Hematopoietic multipotent progenitor cell (in vitro differentiated cells): ENCODE measurements around the gene REXO5. TPM values are rescaled to one million over a fixed set of nuclear protein-coding genes. Genes with fewer than 3 reads are reported as not detected.

ENCODE experiments used
- DNase-seq, 3 donors: peaks; one replicate each; pipeline ENCODE4 v3.0.0-alpha.2; 2011 to 2015; ENCODE audit warnings: low read depth in 2 of 3, low spot score in 2 of 3
- total RNA-seq: library from RNA; depleted of rRNA; stranded (reverse); fragments of >200 nt; gene quantifications from one replicate; pipeline ENCODE4 v1.2.3, GENCODE V29; 2012

REXO5 gene
- total RNA-seq, 1 donor: 33.4 TPM

- no peak for DNase-seq
Observed at GRCh38 chr16:20801278-20801677, 5.0 kb upstream of the REXO5 start.

DNA sequence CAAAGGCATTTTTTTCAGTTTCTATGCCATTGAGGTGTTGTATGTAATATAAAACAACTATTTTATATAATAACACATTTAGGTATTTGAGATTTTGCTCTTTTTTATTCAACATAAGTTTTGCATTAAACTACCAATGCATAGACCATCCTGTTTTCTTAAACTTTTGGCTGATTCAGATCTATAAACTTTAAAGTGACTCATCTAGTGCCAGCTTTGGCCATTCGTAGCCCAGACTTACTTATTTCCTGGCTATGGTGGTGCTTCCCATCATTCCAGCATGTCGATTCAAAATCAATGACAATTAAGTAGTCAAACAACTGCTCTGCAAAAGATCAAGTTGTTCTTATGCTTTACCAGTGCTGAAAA lies 3.2 kb upstream of the REXO5 start:
- no peak for DNase-seq

GRCh38 chr16:20803561-20804214 lies 2.6 kb upstream of the REXO5 start:
- no peak for DNase-seq

GRCh38 chr16:20805684-20806167 lies 601 bp upstream of the REXO5 start:
- DNase-seq: peak in 1 of 3 donors; percentile 8

GRCh38 chr16:20807862-20808261 lies 1.5 kb downstream of the REXO5 start:
- no peak for DNase-seq

GRCh38 chr16:20811889-20812439 lies 5.6 kb downstream of the REXO5 start:
- DNase-seq: no peak

DNA sequence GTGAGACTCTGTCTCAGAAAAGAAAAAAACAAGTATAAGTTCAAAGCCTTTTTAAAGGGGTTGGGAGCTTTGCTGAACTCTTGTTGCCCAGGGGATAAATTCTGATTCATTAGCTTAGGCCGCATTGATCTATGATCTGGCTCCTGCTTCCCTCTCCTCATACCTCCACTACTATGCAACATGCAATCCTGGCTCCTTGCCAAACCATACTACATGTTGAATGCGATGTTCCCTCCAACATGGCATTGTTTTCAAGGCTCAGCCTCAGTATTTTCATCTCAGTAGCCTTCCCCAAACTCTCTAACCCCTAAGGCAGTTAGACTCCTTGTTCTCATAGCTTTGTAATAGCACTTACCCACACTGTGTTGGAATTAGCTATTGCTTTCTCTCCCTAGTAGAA lies 6.2 kb downstream of the REXO5 start:
- DNase-seq: no peak

GRCh38 chr16:20814784-20815183 lies 8.5 kb downstream of the REXO5 start:
- peak in 2 of 3 donors; percentile 81 to 90 for DNase-seq

DNA sequence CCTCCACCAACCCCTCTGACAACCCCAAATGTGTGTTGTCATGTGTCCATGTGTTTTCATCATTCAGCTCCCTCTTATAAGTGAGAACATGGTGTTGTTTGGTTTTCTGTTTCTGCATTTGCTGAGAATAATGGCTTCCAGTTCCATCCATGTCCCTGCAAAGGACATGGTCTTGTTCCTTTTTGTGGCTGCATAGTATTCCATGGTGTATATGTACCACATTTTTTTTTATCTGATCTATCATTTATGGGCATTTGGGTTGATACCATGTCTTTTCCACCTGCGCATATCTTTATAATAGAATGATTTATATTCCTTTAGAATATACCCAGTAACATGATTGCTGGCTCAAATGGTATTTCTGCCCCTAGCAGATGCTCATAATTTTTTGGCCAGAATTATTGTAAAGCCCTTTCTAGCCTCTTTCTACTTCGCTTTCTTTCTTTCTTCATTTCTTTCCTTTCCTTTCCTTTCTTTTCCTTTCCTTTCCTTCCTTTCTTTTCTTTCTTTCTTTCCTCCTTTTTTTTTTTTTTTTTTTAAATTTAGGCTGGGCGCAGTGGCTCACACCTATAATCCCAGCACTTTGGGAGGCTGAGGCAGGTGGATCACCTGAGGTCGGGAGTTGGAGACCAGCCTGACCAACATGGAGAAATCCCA lies 12.7 kb downstream of the REXO5 start:
- DNase-seq: no peak

DNA sequence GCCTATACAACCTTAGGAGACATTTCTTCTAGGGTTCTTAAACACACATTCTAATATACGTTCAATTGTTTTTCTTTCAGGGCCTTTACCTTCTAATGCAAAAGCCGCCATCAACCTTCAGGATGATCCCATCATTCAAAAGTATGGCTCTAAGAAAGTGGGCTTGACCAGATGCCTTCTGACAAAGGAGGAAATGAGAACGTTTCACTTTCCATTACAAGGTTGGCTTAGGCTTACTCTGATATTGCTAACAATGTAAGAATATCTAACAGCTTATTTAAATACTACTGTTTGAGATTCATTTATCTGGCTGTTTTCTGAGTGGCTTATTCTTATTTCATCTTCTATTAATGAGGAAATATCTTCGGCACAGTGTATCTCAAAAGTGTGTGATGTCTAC lies 15.4 kb downstream of the REXO5 start:
- DNase-seq: no peak

GRCh38 chr16:20822521-20823325 lies 16.4 kb downstream of the REXO5 start:
- no peak for DNase-seq

DNA sequence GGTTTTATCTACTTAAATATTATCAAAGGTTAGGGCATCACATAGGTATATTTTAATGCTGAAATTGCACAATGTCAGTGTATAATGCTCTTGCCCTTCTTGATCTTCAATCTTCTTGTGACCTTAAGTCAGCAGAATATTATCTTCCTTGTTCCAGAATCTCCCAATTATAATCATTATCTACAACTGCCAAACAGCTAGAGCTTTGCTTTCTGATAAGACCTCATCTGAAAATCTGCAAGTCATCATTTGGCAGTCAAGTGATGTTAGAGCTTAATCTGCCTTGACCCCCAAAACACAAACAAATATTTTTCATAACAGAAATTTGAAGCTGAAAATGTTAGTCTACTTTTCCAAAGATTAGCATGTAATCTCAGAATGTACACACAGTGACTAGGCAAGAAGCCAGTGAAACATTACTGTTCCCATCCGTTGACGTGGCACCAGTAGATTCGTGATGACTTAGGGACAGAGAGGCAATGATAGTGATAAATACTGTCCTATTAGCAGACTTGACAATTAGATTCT lies 19.8 kb downstream of the REXO5 start:
- no peak for DNase-seq

DNA sequence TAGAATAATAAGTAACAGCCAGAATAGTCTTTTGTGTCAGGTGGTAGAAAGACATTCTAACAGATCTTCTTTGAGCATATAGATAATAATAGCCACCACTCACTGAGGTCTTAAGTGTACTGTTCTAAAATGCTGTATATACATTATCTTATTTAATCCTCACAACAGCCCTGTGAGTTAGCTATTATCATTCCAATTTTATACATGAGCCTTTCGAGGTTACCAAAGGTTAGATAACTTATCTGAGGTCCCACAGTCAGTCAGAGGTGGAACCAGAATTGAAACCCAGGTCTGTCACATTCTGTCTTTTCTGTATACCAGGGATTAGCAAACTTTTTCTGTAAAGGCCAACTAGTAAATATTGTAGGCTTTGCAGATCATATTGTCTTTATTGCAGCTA lies 23.2 kb downstream of the REXO5 start:
- no peak for DNase-seq

- DNase-seq: no peak
Observed at GRCh38 chr16:20830372-20830771, 24.0 kb downstream of the REXO5 start.

DNA sequence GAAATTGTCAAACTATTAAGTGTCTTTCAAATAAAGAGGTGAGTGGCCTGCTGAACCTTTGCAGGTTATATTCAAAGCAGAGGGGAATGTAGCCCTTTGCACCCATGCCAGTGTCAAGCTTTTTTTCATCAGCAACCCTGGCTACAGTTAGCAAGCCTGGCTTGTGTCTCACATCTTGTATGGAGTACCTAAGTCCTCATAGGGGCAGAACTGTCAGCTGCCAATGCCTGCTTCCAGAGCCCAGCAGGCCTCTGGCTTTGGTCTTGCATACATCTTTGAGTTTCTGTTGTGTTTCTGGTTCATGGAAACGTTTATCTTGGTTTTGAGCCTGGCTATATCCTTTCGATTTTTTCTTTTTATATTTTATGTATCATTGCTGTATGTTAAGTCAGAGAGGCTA lies 26.8 kb downstream of the REXO5 start:
- no peak for DNase-seq

- no peak for DNase-seq
Observed at GRCh38 chr16:20838240-20838639, 31.9 kb downstream of the REXO5 start.

DNA sequence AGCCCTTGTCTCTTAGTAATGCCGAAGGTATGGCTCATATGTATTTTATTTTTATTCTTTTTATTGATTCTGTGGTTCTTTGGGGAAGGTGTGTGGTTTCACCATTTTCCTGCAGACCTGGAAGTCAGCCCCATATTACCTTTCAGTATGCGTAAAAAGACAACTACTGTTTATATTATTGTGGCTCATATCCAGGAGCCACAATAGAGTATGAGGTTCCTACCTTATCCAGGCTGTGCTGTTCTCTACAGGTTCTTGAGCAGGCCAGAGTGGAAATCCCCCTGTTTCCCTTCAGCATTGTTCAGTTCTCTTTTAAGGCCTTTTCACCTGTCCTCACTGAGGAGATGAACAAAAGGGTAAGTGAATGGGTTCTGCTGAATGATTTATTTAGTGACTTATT lies 33.2 kb downstream of the REXO5 start:
- DNase-seq: no peak

GRCh38 chr16:20844054-20844453 lies 37.7 kb downstream of the REXO5 start:
- DNase-seq: no peak

DNA sequence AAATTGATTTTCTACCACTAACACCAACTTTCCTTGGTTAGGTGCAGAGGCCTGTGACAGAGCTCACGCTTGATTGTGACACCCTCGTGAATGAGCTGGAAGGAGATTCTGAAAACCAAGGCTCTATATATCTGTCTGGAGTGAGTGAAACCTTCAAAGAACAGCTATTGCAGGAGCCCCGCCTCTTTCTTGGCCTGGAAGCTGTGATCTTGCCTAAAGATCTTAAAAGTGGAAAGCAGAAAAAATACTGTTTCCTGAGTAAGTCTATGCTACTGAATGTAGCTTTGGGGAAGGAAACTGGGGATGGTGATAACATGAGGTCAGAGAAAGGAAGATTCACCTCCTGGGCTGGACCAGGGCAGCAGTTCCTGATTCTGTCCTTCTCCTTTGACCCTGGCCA lies 38.3 kb downstream of the REXO5 start:
- DNase-seq: peak in 2 of 3 donors; percentile 30 to 47

DNA sequence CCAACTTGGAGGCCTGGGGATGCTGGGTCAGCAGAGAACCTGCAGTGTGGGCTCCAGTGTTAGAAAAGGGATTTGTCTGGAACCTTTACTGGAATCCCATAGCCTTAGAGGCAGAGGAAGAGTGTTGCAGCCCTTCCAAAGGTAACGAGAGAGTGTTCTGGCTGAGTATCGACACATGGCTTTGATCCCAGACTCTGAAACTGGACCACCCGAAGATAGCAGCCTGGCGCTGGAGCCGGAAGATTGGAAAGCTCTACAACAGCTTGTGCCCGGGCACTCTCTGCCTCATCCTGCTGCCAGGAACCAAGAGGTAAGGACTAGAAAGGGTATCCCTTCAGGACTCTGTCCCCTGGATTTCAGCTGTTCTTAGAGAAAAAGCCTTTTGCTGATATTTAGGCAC lies 39.7 kb downstream of the REXO5 start:
- no peak for DNase-seq

- DNase-seq: no peak
Observed at GRCh38 chr16:20846551-20846950, 40.2 kb downstream of the REXO5 start.
